WTC11 (cell line): ENCODE results near the gene GPN2. TPM values are rescaled to one million over a fixed set of nuclear protein-coding genes. Genes with fewer than 3 reads are reported as not detected.

Experiments
- ATAC-seq: fragments of 200-7000 bp; cut with Tn5 transposase; 2 replicates; pipeline ENCODE4 v1.10.0; 2021; ENCODE audit warnings: mild to moderate bottlenecking, moderate library complexity
- CTCF ChIA-PET: fragments of 300-600 bp; sonication (Branson Sonifier 250); formaldehyde crosslinking; loops from one replicate; lab custom pipeline; 2021; ENCODE audit warnings: antibody characterized with exemption; lab: Charles Lee
- POLR2A ChIA-PET: fragments of 350-600 bp; sonication (Branson Sonifier 250); formaldehyde crosslinking; loops from one replicate; lab custom pipeline; 2021; ENCODE audit warnings: antibody characterized with exemption; lab: Charles Lee
- DNase-seq: peaks from one replicate; pipeline ENCODE4 v3.0.0; 2021; ENCODE audit warnings: low spot score
- H3K27ac Mint-ChIP-seq: 2 replicates; pipeline ENCODE4 v1.8.0; 2021; ENCODE audit warnings: mixed read lengths
- H3K27me3 Mint-ChIP-seq: 2 replicates; pipeline ENCODE4 v1.8.0; 2021; ENCODE audit warnings: low read depth, mild to moderate bottlenecking, moderate library complexity, mixed read lengths
- H3K36me3 Mint-ChIP-seq: 2 replicates; pipeline ENCODE4 v1.8.0; 2021; ENCODE audit warnings: mixed read lengths
- H3K4me1 Mint-ChIP-seq: 2 replicates; pipeline ENCODE4 v1.8.0; 2022; ENCODE audit warnings: mixed read lengths
- H3K4me3 Mint-ChIP-seq: 2 replicates; pipeline ENCODE4 v1.8.0; 2021; ENCODE audit warnings: mild to moderate bottlenecking, moderate library complexity, mixed read lengths
- H3K9me3 Mint-ChIP-seq: 2 replicates; pipeline ENCODE4 v1.8.0; 2021; ENCODE audit warnings: mixed read lengths
- ATF1 ChIP-seq: sonication (generic); formaldehyde crosslinking; IDR thresholded peaks from 2 replicates; pipeline ENCODE4 v1.8.1; 2023; ENCODE audit warnings: mild to moderate bottlenecking, moderate library complexity, missing genetic modification reagents
- FOXJ3 ChIP-seq: sonication (generic); formaldehyde crosslinking; IDR thresholded peaks from 2 replicates; pipeline ENCODE4 v1.9.0; 2021; ENCODE audit warnings: missing genetic modification reagents, mild to moderate bottlenecking, borderline replicate concordance
- GTF2I ChIP-seq: fragments of 250-450 bp; sonication (Bioruptor Pico); conservative IDR thresholded peaks from 2 replicates; pipeline ENCODE4 v1.4.0; 2021; ENCODE audit warnings: mild to moderate bottlenecking
- MXD4 ChIP-seq: fragments of 250-450 bp; sonication (Bioruptor Pico); IDR thresholded peaks from 2 replicates; pipeline ENCODE4 v1.8.0; 2021; ENCODE audit warnings: mild to moderate bottlenecking, moderate library complexity, borderline replicate concordance
- NFATC4 ChIP-seq: fragments of 250-450 bp; sonication (Bioruptor Pico); IDR thresholded peaks from 2 replicates; pipeline ENCODE4 v1.9.0; 2021; ENCODE audit warnings: mild to moderate bottlenecking
- NR1H2 ChIP-seq: sonication (generic); formaldehyde crosslinking; IDR thresholded peaks from 2 replicates; pipeline ENCODE4 v1.9.0; 2021; ENCODE audit warnings: mild to moderate bottlenecking, moderate library complexity, missing genetic modification reagents
- RORB ChIP-seq: fragments of 250-450 bp; sonication (Bioruptor Pico); IDR thresholded peaks from 2 replicates; pipeline ENCODE4 v1.9.0; 2021; ENCODE audit warnings: mild to moderate bottlenecking
- SMAD3 ChIP-seq: sonication (generic); formaldehyde crosslinking; IDR thresholded peaks from 2 replicates; pipeline ENCODE4 v1.8.0; 2022; ENCODE audit warnings: missing genetic modification reagents, mild to moderate bottlenecking, borderline replicate concordance
- TEAD1 ChIP-seq: sonication (generic); formaldehyde crosslinking; IDR thresholded peaks from 2 replicates; pipeline ENCODE4 v1.8.0; 2022; ENCODE audit warnings: mild to moderate bottlenecking, missing genetic modification reagents
- ZNF219 ChIP-seq: sonication (generic); formaldehyde crosslinking; IDR thresholded peaks from 2 replicates; pipeline ENCODE4 v1.8.0; 2023; ENCODE audit warnings: missing genetic modification reagents, mild to moderate bottlenecking, borderline replicate concordance
- ZNF396 ChIP-seq: fragments of 250-450 bp; sonication (Bioruptor Pico); IDR thresholded peaks from 2 replicates; pipeline ENCODE4 v1.8.0; 2021; ENCODE audit warnings: mild to moderate bottlenecking, moderate library complexity, borderline replicate concordance
- ZNF423 ChIP-seq: fragments of 250-450 bp; sonication (Bioruptor Pico); IDR thresholded peaks from 2 replicates; pipeline ENCODE4 v2.1.2; 2022; ENCODE audit warnings: mild to moderate bottlenecking, moderate library complexity
- total RNA-seq: library from RNA; stranded (reverse); gene quantifications from 3 replicates; pipeline ENCODE4 v1.2.3, GENCODE V29; 2021
- TF ChIP-seq, protein P1 (sequence below): sonication (generic); formaldehyde crosslinking; IDR thresholded peaks from 2 replicates; pipeline ENCODE4 v1.8.1; 2023; ENCODE audit warnings: mild to moderate bottlenecking, moderate library complexity, missing genetic modification reagents
- TF ChIP-seq, protein P2 (sequence below): sonication (generic); formaldehyde crosslinking; IDR thresholded peaks from 2 replicates; pipeline ENCODE4 v1.8.1; 2022; ENCODE audit warnings: mild to moderate bottlenecking, moderate library complexity, missing genetic modification reagents
- TF ChIP-seq, protein P3 (sequence below): sonication (generic); formaldehyde crosslinking; conservative IDR thresholded peaks from 2 replicates; pipeline ENCODE4 v1.8.1; 2023; ENCODE audit warnings: mild to moderate bottlenecking, low read depth, missing genetic modification reagents, moderate library complexity
- TF ChIP-seq, protein P4 (sequence below): fragments of 250-450 bp; sonication (Bioruptor Pico); IDR thresholded peaks from 2 replicates; pipeline ENCODE4 v1.9.0; 2021; ENCODE audit warnings: mild to moderate bottlenecking
- TF ChIP-seq, protein P5 (sequence below): sonication (generic); formaldehyde crosslinking; IDR thresholded peaks from 2 replicates; pipeline ENCODE4 v1.8.1; 2023; ENCODE audit warnings: mild to moderate bottlenecking, missing genetic modification reagents, borderline replicate concordance

Gene GPN2
- total RNA-seq, 1 experiment from 2014 or later, result 38.5 TPM

DNA sequence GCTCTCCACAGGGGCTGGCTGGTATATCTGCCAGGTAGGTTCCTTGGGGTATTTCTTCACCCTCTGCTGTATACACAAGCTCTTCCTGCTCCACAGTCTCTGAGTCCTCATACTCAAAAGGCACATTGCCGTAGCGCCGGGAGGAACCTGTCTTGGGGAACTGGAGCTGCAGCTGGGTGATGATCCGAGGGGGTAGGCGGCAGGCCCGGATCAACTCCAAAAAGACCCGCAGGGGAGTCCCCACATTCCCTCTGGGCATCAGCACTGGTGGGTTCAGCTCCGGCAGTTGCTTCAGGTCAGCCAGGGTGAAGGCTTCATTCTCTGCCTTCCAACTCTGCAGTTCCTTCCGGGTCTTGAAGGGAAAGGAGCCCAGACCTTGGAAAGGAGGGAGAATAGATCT lies 7.3 kb upstream of the GPN2 start (continued):
- TF ChIP-seq, protein P1, sequence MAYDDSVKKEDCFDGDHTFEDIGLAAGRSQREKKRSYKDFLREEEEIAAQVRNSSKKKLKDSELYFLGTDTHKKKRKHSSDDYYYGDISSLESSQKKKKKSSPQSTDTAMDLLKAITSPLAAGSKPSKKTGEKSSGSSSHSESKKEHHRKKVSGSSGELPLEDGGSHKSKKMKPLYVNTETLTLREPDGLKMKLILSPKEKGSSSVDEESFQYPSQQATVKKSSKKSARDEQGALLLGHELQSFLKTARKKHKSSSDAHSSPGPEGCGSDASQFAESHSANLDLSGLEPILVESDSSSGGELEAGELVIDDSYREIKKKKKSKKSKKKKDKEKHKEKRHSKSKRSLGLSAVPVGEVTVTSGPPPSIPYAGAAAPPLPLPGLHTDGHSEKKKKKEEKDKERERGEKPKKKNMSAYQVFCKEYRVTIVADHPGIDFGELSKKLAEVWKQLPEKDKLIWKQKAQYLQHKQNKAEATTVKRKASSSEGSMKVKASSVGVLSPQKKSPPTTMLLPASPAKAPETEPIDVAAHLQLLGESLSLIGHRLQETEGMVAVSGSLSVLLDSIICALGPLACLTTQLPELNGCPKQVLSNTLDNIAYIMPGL (CRISPR knock-in tag), result no peak
- TF ChIP-seq, protein P2, sequence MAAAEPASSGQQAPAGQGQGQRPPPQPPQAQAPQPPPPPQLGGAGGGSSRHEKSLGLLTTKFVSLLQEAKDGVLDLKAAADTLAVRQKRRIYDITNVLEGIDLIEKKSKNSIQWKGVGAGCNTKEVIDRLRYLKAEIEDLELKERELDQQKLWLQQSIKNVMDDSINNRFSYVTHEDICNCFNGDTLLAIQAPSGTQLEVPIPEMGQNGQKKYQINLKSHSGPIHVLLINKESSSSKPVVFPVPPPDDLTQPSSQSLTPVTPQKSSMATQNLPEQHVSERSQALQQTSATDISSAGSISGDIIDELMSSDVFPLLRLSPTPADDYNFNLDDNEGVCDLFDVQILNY, result no peak
- TF ChIP-seq ATF1, result no peak
- TF ChIP-seq, protein P3, sequence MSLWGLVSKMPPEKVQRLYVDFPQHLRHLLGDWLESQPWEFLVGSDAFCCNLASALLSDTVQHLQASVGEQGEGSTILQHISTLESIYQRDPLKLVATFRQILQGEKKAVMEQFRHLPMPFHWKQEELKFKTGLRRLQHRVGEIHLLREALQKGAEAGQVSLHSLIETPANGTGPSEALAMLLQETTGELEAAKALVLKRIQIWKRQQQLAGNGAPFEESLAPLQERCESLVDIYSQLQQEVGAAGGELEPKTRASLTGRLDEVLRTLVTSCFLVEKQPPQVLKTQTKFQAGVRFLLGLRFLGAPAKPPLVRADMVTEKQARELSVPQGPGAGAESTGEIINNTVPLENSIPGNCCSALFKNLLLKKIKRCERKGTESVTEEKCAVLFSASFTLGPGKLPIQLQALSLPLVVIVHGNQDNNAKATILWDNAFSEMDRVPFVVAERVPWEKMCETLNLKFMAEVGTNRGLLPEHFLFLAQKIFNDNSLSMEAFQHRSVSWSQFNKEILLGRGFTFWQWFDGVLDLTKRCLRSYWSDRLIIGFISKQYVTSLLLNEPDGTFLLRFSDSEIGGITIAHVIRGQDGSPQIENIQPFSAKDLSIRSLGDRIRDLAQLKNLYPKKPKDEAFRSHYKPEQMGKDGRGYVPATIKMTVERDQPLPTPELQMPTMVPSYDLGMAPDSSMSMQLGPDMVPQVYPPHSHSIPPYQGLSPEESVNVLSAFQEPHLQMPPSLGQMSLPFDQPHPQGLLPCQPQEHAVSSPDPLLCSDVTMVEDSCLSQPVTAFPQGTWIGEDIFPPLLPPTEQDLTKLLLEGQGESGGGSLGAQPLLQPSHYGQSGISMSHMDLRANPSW (CRISPR knock-in tag), result no peak

DNA sequence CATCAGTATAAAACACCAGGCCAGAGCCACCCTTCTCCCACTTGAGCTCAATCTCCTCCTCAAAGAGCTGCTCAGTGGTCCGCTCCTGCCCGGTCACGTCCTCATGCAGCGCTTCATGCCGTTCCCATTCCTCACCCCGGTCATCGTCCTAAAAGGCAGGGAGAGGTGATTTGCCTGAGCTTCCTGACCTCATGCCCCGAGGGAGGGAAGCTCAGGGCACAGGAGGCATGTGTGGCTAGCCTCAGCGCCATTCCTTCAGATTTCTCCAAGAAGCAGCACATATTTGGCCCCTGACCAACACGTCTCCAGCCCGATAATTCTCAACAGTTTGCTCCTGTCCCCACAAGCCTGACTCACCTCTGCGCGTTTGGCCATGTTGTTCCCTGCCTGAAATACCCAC lies 4.2 kb upstream of the GPN2 start:
- TF ChIP-seq ZNF219 (CRISPR knock-in tag) (no peak), FOXJ3 (CRISPR knock-in tag) (no peak), ZNF423 (CRISPR knock-in tag) (no peak), SMAD3 (CRISPR knock-in tag) (no peak), ZNF396 (no peak)
- TF ChIP-seq, protein P4, sequence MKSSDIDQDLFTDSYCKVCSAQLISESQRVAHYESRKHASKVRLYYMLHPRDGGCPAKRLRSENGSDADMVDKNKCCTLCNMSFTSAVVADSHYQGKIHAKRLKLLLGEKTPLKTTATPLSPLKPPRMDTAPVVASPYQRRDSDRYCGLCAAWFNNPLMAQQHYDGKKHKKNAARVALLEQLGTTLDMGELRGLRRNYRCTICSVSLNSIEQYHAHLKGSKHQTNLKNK (CRISPR knock-in tag), result no peak
- TF ChIP-seq, all 79 proteins: peak for 0
- ChIA-PET POLR2A (no interaction called here), CTCF (interaction anchor here (0.5 kb wide), 1 partner anchor 10 kb away, joined by 3 read pairs; no protein-coding TSS in a partner anchor)
- Mint-ChIP-seq H3K27ac (no peak overlapping the region), H3K36me3 (peaks cover 31% of the 10 kb centered on the region), H3K4me1 (peaks cover 9% of the 10 kb centered on the region), H3K27me3 (no peaks in the 10 kb centered on the region), H3K4me3 (no peak overlapping the region), H3K9me3 (no peaks in the 10 kb centered on the region)
- ATAC-seq (no peak), DNase-seq (no peak)

DNA sequence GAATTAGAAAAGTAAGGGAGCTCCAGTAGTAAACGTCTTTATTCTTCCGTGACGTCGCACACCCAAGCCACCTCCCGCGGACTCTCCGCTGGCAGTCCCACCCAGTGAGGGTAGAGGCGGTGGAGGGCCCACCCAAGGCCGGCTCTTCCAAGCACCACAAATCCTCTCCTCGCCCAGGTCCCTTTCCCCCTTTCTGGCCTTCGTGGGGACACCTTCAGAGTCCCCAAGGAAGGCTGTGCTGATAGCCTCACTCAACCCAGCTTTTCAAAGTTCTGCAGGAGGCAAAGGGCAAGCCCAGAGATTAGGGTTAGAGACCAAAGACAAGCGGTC lies 349 bp upstream of the GPN2 start:
- Mint-ChIP-seq H3K36me3 (peaks cover 42% of the 10 kb centered on the region), H3K4me1 (peaks cover 8% of the 10 kb centered on the region), H3K27ac (peak overlapping the region; percentile 87), H3K27me3 (no peaks in the 10 kb centered on the region), H3K4me3 (peak overlapping the region; percentile 97)
- ATAC-seq (peak; percentile 54), DNase-seq (no peak)
- POLR2A ChIA-PET, result interaction anchor here (0.7 to 1.8 kb wide), 4 partner anchors 10 to 117 kb away, joined by 3 to 15 read pairs (median 8); partner anchors contain the start of gene GPATCH3
- CTCF ChIA-PET, result interaction anchor here (0.6 to 2.1 kb wide), 10 partner anchors 10 to 352 kb away, joined by 3 to 11 read pairs (median 4); partner anchors contain the start of genes GPATCH3 and NR0B2
- TF ChIP-seq, protein P1 (CRISPR knock-in tag), result no peak
- TF ChIP-seq NFATC4 (CRISPR knock-in tag) (no peak), NR1H2 (CRISPR knock-in tag) (no peak), RORB (CRISPR knock-in tag) (no peak), GTF2I (CRISPR knock-in tag) (no peak), MXD4 (CRISPR knock-in tag) (no peak), TEAD1 (no peak)
- TF ChIP-seq, protein P5, sequence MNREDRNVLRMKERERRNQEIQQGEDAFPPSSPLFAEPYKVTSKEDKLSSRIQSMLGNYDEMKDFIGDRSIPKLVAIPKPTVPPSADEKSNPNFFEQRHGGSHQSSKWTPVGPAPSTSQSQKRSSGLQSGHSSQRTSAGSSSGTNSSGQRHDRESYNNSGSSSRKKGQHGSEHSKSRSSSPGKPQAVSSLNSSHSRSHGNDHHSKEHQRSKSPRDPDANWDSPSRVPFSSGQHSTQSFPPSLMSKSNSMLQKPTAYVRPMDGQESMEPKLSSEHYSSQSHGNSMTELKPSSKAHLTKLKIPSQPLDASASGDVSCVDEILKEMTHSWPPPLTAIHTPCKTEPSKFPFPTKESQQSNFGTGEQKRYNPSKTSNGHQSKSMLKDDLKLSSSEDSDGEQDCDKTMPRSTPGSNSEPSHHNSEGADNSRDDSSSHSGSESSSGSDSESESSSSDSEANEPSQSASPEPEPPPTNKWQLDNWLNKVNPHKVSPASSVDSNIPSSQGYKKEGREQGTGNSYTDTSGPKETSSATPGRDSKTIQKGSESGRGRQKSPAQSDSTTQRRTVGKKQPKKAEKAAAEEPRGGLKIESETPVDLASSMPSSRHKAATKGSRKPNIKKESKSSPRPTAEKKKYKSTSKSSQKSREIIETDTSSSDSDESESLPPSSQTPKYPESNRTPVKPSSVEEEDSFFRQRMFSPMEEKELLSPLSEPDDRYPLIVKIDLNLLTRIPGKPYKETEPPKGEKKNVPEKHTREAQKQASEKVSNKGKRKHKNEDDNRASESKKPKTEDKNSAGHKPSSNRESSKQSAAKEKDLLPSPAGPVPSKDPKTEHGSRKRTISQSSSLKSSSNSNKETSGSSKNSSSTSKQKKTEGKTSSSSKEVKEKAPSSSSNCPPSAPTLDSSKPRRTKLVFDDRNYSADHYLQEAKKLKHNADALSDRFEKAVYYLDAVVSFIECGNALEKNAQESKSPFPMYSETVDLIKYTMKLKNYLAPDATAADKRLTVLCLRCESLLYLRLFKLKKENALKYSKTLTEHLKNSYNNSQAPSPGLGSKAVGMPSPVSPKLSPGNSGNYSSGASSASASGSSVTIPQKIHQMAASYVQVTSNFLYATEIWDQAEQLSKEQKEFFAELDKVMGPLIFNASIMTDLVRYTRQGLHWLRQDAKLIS, result no peak
- TF ChIP-seq, all 79 proteins: peak for 0
- no peaks in the 10 kb centered on the region for H3K9me3 Mint-ChIP-seq
